Natural killer cell treated with Interleukin-12 subunit alpha and Interleukin-12 subunit beta and Interleukin-15 and Interleukin-18, amount 100 ng/mL, for 72 hours (primary cell): Measurements from ENCODE around the gene MRM1. TPM values are rescaled to one million over a fixed set of nuclear protein-coding genes. Genes with fewer than 3 reads are reported as not detected.
A peak's percentile ranks its signal among the peaks of the same experiment; 100 is the strongest.

Experiments
- ATAC-seq, 2 donors: fragments of 150-1000 bp; cut with Tn5 transposase in 1 of 2; sonication (Bioruptor Pico), chemical (Tn5 transposase) in 1 of 2; 2 replicates each; pipeline ENCODE4 v1.10.0; 2021
- DNase-seq: peaks from one replicate; pipeline ENCODE4 v3.0.0; 2022; ENCODE audit warnings: low spot score
- H3K27ac Mint-ChIP-seq, 2 donors: 1 replicate in 1 of 2; 2 replicates in 1 of 2; pipeline ENCODE4 v1.8.0; 2022; ENCODE audit warnings: mixed read lengths in 2 of 2, mild to moderate bottlenecking in 1 of 2, moderate library complexity in 1 of 2
- H3K27me3 Mint-ChIP-seq, 2 donors: 1 replicate in 1 of 2; 2 replicates in 1 of 2; pipeline ENCODE4 v1.8.0; 2022; ENCODE audit warnings: mixed read lengths in 2 of 2
- H3K36me3 Mint-ChIP-seq: one replicate; pipeline ENCODE4 v1.8.0; 2022; ENCODE audit warnings: mixed read lengths
- H3K4me1 Mint-ChIP-seq, 2 donors: 1 replicate in 1 of 2; 2 replicates in 1 of 2; pipeline ENCODE4 v1.8.0; 2022; ENCODE audit warnings: low read depth in 2 of 2, mixed read lengths in 2 of 2, mild to moderate bottlenecking in 1 of 2
- H3K4me3 Mint-ChIP-seq: one replicate; pipeline ENCODE4 v1.8.0; 2022; ENCODE audit warnings: mixed read lengths
- H3K9me3 Mint-ChIP-seq: 2 replicates; pipeline ENCODE4 v1.8.0; 2022; ENCODE audit warnings: mixed read lengths
- total RNA-seq, 2 donors: library from RNA; stranded (reverse); gene quantifications; one replicate each; pipeline ENCODE4 v1.2.3, GENCODE V29; 2022

The MRM1 gene
- total RNA-seq, 2 donors from 2014 or later = 10.5 to 22.6 TPM

GRCh38 chr17:36628576-36628975, 27.2 kb downstream of the MRM1 start:
- H3K36me3 Mint-ChIP-seq = no peaks in the 10 kb centered on the region
- ATAC-seq (no peak), DNase-seq (no peak)
- no peak overlapping the region for H3K4me3 Mint-ChIP-seq
- H3K27ac Mint-ChIP-seq = no peak overlapping the region
- H3K9me3 Mint-ChIP-seq = no peaks in the 10 kb centered on the region
- H3K4me1 Mint-ChIP-seq = no peaks in the 10 kb centered on the region
- peaks cover 6 to 13% of the 10 kb centered on the region in 2 donors for H3K27me3 Mint-ChIP-seq

DNA sequence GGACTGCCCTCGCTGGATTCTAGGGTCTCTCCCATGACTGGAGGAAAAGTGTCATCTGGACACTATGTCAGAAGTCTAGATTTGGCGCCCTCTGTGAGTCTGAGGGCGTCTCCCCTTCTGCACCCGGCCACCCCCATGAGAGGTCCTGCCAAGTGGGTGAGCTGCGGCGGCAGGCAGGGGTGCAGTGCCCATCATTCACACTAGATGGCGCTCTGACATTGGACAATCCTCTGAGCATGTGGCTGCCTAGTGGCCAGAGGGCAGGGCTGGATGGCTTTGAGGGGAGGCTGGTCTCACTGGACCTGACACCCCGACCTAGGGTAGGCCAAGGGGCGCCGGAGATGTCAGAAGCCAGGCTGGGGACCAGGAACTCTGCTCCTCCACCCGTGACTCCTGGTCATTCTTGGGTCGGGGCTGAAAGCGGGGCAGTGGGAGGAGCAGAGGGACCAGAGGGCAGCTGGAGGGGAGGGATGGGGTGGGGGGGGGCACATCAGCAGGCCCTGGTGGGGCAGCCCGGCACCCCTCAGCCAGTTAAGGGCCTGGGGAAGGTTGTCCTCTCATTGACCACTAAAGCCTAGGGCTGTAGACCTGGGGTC, 28.0 kb downstream of the MRM1 start:
- Mint-ChIP-seq H3K9me3 (no peaks in the 10 kb centered on the region), H3K4me1 (no peaks in the 10 kb centered on the region), H3K36me3 (no peaks in the 10 kb centered on the region), H3K27ac (no peak overlapping the region), H3K27me3 (peaks cover 6 to 18% of the 10 kb centered on the region in 2 donors), H3K4me3 (no peak overlapping the region)
- DNase-seq (peak; percentile 78), ATAC-seq (peak; percentile 85 to 86)

DNA sequence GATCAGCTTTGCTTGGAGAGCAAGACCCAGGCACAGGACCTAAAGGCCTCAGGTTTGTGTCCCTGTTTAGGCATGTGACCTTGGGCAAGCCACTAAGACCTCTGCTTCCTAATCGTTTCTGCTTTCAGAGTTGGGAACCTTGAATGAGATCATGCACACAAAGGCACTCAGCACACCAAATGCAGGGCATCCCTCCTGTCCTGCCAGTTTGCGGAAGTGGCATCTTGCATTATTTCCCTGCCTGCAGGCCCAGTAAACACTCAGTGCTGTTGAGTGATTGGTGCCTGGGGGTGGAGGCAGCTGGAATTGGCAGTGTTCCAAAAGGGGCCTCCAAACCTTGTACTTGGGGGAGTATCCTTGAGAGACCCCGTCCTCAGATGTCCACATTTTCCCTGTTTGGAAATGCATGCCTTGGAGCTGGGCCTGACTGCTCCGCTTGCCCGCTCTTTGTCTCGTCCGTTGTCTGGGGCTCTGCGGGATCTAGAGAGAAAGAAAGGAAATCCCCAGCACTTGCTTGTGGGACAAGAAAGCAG, 28.7 kb downstream of the MRM1 start:
- Mint-ChIP-seq H3K4me3 (no peak overlapping the region), H3K27me3 (peaks cover 7 to 25% of the 10 kb centered on the region in 2 donors), H3K9me3 (no peaks in the 10 kb centered on the region), H3K27ac (no peak overlapping the region), H3K4me1 (no peaks in the 10 kb centered on the region), H3K36me3 (no peaks in the 10 kb centered on the region)
- no peak for ATAC-seq
- DNase-seq = no peak

- DNase-seq = no peak
Observed at GRCh38 chr17:36631022-36631421, 29.6 kb downstream of the MRM1 start.

GRCh38 chr17:36632916-36633771, 31.8 kb downstream of the MRM1 start:
- no peaks in the 10 kb centered on the region for H3K36me3 Mint-ChIP-seq

More at GRCh38 chr17:36631022-36631421, 29.6 kb downstream of the MRM1 start:
- Mint-ChIP-seq H3K27me3 (peaks cover 12 to 29% of the 10 kb centered on the region in 2 donors), H3K9me3 (no peaks in the 10 kb centered on the region), H3K36me3 (no peaks in the 10 kb centered on the region), H3K4me1 (no peaks in the 10 kb centered on the region), H3K4me3 (no peak overlapping the region), H3K27ac (no peak overlapping the region)
- ATAC-seq = no peak

DNA sequence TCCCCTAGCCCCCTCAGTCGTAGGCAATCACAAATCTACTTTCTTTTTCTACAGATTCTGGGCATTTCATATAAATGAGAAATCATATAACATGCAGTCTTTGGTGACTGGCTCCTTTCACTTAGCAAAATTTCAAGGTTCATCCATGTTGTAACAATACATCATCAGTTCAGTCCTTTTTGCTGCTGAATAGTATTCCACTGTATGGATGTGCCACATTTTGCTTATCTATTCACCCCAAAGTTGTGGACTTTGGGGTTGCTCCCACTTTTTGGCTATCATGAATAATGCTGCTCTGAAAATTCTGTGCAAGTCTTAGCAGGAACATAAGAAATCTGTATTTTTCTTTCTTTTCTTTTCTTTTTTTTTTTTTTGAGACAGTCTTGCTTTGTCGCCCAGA, 39.0 kb downstream of the MRM1 start:
- peaks cover 17 to 18% of the 10 kb centered on the region in 2 donors for H3K4me1 Mint-ChIP-seq
- no peak for DNase-seq
- no peak overlapping the region for H3K4me3 Mint-ChIP-seq
- no peaks in the 10 kb centered on the region for H3K9me3 Mint-ChIP-seq
- peaks cover 47 to 58% of the 10 kb centered on the region in 2 donors for H3K27me3 Mint-ChIP-seq
- no peak for ATAC-seq
- no peaks in the 10 kb centered on the region for H3K36me3 Mint-ChIP-seq
- H3K27ac Mint-ChIP-seq = no peak overlapping the region

More at GRCh38 chr17:36632916-36633771, 31.8 kb downstream of the MRM1 start:
- ATAC-seq (no peak), DNase-seq (no peak)
- Mint-ChIP-seq H3K4me1 (no peaks in the 10 kb centered on the region), H3K4me3 (no peak overlapping the region), H3K9me3 (no peaks in the 10 kb centered on the region), H3K27me3 (peaks cover 16 to 29% of the 10 kb centered on the region in 2 donors), H3K27ac (no peak overlapping the region)

- Mint-ChIP-seq H3K27ac (no peak overlapping the region), H3K4me1 (peaks cover 17 to 18% of the 10 kb centered on the region in 2 donors), H3K4me3 (no peak overlapping the region), H3K36me3 (no peaks in the 10 kb centered on the region), H3K27me3 (peaks cover 48 to 62% of the 10 kb centered on the region in 2 donors), H3K9me3 (no peaks in the 10 kb centered on the region)
- DNase-seq (no peak), ATAC-seq (no peak)
Observed at GRCh38 chr17:36640836-36641235, 39.5 kb downstream of the MRM1 start.

- ATAC-seq = peak in 1 of 2 donors; percentile 10
- H3K27ac Mint-ChIP-seq = no peak overlapping the region
- DNase-seq = peak; percentile 69
- peaks cover 52 to 68% of the 10 kb centered on the region in 2 donors for H3K27me3 Mint-ChIP-seq
- no peak overlapping the region for H3K4me3 Mint-ChIP-seq
- peaks cover 17 to 18% of the 10 kb centered on the region in 2 donors for H3K4me1 Mint-ChIP-seq
- H3K9me3 Mint-ChIP-seq = no peaks in the 10 kb centered on the region
- no peaks in the 10 kb centered on the region for H3K36me3 Mint-ChIP-seq
Observed at GRCh38 chr17:36641331-36641876, 40.0 kb downstream of the MRM1 start.

DNA sequence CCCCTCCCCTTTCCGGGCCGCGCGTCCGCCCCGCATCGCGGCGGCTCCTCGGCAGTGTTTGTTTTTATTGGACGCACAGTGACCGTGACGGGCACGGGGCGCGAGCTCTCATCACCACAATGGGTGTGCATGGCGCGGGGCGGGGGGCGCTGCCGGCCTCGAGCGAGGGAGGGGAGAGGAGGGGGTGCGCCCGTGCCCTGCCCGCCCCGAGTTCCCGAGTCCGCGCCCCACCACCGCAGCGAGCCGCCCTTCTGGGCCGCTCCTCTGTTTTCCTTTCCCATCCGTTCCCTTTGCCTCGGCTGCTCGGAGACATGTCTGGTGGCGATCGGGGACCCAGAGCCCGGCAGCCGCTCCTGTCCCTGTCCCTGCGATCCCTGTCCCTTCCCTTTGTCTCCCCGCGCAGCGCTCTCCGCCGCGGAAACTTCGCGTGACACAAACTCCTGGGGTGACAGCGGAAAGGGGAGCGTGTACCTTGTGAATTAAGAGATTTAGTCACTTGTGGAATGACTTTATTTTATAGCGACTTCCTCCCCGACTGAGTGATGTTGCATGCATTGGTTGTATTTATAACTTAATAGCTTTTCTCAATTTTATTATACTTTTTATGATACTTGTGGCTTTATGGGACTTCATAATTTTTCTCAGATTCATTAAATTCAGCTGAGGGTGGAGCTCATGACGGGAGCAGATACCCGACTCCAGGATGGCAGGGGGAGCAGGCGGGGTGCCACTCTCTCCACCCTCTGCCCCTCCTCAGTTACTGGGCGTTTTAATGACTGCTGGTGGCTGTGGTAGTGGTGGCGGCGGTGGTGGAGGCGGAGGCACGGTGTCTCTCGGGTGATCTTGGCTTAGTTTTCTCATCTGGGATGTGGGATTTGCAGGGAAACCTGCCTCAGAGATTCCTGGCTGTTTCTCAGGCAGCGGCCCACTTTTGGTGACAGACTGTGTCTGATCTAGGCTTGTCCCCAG, 40.8 kb downstream of the MRM1 start:
- H3K27me3 Mint-ChIP-seq = peaks cover 56 to 75% of the 10 kb centered on the region in 2 donors
- H3K4me3 Mint-ChIP-seq = peak overlapping the region; percentile 76
- H3K36me3 Mint-ChIP-seq = no peaks in the 10 kb centered on the region
- H3K4me1 Mint-ChIP-seq = peaks cover 17 to 18% of the 10 kb centered on the region in 2 donors
- no peaks in the 10 kb centered on the region for H3K9me3 Mint-ChIP-seq
- no peak overlapping the region for H3K27ac Mint-ChIP-seq
- ATAC-seq = peak in 1 of 2 donors; percentile 11
- no peak for DNase-seq

DNA sequence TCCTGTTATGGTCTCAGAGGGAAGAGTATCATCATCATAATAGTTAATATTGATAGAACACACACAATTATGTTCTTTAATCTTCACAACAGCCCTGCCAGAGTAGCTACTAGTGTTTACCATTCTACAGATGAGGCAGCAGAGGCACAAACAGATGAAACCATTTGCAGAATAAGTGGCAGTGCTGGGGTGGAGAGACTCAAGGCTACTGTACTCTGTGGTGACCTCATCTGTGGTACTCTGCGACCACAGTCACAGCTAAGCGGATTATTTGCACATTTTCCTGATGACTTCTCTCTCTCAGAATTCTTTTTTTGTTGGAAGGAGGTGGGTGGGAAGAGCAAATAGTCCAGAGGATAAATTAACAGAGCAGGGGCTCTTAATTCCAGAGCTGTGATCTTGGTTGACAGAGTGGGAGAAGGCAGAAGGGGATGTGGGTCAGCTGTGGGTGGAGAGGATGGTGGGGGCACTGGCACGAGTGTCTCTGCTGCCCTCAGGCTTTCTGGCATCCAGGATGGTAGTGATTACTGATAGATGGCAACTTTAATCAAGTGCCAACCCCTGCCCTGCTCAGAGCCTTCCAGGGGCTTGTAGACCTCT, 41.8 kb downstream of the MRM1 start:
- no peaks in the 10 kb centered on the region for H3K36me3 Mint-ChIP-seq
- ATAC-seq = no peak
- no peak for DNase-seq
- peaks cover 57 to 77% of the 10 kb centered on the region in 2 donors for H3K27me3 Mint-ChIP-seq
- H3K9me3 Mint-ChIP-seq = no peaks in the 10 kb centered on the region
- peak overlapping the region; percentile 76 for H3K4me3 Mint-ChIP-seq
- no peak overlapping the region for H3K27ac Mint-ChIP-seq
- peaks cover 17 to 18% of the 10 kb centered on the region in 2 donors for H3K4me1 Mint-ChIP-seq

DNA sequence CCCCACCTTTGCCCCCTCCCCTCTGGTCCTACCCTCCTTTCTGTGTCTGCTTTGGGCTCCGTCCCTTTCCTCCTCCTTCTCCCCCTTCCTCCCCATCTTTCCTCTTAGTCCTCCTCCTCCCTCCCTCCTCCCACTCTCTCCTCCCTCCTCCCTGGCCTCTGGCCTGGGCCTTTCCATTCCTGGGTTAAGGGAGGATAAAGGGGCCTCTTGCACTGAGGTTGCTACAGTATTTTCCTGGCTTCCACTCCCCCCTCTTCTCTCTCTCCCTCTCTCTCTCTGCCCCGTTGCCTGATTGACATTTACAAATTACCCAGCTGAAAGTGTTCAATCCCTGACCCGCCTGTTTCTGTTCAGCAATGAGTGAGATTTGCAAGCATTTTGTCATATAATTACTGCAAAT, 44.0 kb downstream of the MRM1 start:
- H3K9me3 Mint-ChIP-seq = no peaks in the 10 kb centered on the region
- DNase-seq (no peak), ATAC-seq (no peak)
- H3K36me3 Mint-ChIP-seq = no peaks in the 10 kb centered on the region
- H3K4me1 Mint-ChIP-seq = peaks cover 17 to 18% of the 10 kb centered on the region in 2 donors
- no peak overlapping the region for H3K27ac Mint-ChIP-seq
- no peak overlapping the region for H3K4me3 Mint-ChIP-seq
- H3K27me3 Mint-ChIP-seq = peaks cover 56 to 59% of the 10 kb centered on the region in 2 donors

- no peak for ATAC-seq
- Mint-ChIP-seq H3K9me3 (no peaks in the 10 kb centered on the region), H3K4me1 (peaks cover 10 to 11% of the 10 kb centered on the region in 2 donors), H3K36me3 (no peaks in the 10 kb centered on the region), H3K27ac (no peak overlapping the region), H3K4me3 (no peak overlapping the region), H3K27me3 (peaks cover 55 to 61% of the 10 kb centered on the region in 2 donors)
- no peak for DNase-seq
Observed at GRCh38 chr17:36647636-36648035, 46.3 kb downstream of the MRM1 start.
